Sigmoid colon (tissue), 3 donors: ENCODE data around the gene AQP12B.
"Not testable (repeated sequence)": the region's sequence is repeated elsewhere in the genome, so short reads cannot be mapped to it uniquely, and the experiment has no call there.

Experiments used
- POLR2A ChIP-seq, 2 donors: fragments of 450-650 bp; IDR thresholded peaks; one replicate each; pipeline ENCODE4 v1.6.1; 2016; ENCODE audit warnings: antibody characterized with exemption in 2 of 2, mild to moderate bottlenecking in 2 of 2, moderate library complexity in 2 of 2
- TF ChIP-seq, protein P1 (sequence below), 4 experiments: fragments of 450-650 bp in 3 of 4; fragments of 200-600 bp in 1 of 4; IDR thresholded peaks; one replicate each; pipeline ENCODE4 v1.5.1; 2016 to 2019; ENCODE audit warnings: antibody characterized with exemption in 4 of 4, mild to moderate bottlenecking in 3 of 4, moderate library complexity in 2 of 4

DNA sequence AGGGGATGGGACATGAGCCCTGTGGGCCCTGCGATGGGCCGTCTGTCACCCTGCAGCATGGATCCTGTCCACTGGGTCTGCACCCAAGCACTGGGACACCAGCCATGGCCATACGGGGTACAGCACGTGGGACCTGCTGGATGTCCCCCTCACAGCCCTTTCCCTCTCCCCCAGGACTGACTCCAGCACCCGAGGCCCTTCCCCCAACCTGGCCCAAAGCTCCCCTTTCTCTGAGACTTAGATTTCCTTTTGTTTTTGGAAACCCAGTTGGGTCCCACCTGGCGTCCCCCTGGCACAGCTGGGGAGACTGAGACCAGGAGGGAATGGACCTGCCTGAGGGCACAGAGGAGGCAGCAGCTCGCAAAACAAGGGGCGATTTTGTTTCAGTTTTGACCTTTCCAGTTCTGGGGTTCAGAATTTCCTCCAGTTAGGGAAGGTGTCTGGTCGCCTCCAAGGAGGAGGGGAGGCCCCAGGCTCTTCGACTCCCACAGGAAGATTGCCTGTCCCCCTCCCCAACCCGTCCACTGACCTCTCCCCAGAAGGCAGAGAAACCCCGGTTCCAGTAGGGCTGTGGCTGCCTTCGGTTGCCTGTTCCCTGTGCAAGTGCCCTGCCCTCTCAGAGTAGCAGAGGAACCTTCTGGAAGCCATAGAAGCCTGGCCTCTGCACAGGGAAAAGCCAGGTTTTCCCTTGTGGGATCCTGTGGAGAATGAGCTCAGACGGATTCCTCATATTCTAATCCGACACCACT lies 1.5 kb upstream of the AQP12B start:
- not testable (repeated sequence) for TF ChIP-seq POLR2A (IDR thresholded peaks at IDR 0.05)
- TF ChIP-seq, protein P1, sequence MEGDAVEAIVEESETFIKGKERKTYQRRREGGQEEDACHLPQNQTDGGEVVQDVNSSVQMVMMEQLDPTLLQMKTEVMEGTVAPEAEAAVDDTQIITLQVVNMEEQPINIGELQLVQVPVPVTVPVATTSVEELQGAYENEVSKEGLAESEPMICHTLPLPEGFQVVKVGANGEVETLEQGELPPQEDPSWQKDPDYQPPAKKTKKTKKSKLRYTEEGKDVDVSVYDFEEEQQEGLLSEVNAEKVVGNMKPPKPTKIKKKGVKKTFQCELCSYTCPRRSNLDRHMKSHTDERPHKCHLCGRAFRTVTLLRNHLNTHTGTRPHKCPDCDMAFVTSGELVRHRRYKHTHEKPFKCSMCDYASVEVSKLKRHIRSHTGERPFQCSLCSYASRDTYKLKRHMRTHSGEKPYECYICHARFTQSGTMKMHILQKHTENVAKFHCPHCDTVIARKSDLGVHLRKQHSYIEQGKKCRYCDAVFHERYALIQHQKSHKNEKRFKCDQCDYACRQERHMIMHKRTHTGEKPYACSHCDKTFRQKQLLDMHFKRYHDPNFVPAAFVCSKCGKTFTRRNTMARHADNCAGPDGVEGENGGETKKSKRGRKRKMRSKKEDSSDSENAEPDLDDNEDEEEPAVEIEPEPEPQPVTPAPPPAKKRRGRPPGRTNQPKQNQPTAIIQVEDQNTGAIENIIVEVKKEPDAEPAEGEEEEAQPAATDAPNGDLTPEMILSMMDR (IDR thresholded peaks at IDR 0.05): not testable (repeated sequence)
